HG02642 (cell line): ENCODE measurements around the gene TRERF1.

Experiments
- ATAC-seq: cut with Tn5 transposase; IDR thresholded peaks from one replicate; pipeline ENCODE4 v1.9.1; 2021; ENCODE audit warnings: mild to moderate bottlenecking; ENCODE audit not compliant: unreplicated experiment, poor library complexity

Gene TRERF1

DNA sequence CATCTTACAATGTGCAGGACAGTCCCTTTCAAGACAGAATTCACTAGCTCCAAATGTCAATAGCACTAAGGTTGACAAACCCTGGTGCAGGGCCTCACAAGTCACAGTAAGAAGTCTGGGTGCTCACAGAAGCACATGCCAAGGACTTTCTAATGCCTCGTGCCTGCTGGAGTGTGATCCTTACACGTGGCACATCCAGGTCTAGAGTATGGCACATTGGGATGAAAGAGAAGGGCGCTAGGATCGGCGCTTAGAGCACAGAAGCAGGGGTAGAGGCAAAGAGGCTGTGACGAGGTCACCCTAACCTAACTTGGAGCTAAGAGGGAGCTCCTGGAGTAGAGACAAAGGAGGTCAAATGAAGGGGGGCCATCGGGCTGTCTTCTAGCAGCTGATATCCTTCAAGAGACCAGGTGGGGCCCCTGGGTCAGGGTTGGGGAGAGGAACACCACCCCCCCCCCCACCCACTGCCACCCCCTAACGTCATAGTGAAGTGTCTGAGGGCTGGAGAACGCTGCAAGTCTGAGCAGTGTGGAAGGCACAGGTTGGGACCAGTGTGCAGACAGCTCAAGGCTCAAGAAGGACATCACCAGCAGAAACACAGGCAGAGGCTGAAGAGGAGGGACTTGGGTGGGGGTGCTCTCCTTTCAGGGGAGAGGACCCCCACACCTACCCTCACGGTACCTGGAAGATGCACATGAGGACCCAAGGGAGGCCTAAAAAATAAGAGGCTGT lies 136.3 kb downstream of the TRERF1 start:
- ATAC-seq, result no peak

DNA sequence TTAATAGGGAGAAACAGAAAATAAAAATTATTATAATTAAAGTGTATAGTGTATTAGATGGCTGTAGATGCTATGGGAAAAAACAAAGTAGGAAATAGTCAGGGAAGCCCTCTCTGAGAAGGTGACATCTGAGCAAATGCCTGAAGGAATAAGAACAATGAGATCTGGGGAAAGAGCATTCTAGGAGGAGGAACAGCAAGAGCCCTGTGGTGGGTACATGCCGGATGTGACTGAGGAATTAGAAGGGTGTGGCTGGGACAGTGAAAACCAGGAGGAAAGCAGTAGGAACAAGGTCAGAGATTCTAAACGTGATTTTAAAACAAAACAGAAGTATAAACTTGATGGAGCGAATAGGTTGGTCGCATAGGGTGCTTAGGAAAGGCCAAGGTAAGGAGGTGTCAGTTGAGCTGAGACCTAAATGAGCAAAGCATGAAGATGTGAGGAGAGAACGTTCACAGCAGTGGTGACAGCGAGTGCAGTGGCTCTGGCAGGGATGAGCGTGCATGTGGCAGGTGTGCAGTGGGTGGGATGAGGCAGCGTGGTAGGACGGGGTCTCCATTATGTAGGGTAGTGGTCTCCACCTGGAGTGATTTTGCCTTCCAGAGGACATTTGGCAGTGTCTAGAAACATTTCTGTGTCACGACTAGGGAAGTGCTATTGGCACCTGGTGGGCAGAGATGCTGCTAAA lies 137.0 kb downstream of the TRERF1 start:
- no peak for ATAC-seq

DNA sequence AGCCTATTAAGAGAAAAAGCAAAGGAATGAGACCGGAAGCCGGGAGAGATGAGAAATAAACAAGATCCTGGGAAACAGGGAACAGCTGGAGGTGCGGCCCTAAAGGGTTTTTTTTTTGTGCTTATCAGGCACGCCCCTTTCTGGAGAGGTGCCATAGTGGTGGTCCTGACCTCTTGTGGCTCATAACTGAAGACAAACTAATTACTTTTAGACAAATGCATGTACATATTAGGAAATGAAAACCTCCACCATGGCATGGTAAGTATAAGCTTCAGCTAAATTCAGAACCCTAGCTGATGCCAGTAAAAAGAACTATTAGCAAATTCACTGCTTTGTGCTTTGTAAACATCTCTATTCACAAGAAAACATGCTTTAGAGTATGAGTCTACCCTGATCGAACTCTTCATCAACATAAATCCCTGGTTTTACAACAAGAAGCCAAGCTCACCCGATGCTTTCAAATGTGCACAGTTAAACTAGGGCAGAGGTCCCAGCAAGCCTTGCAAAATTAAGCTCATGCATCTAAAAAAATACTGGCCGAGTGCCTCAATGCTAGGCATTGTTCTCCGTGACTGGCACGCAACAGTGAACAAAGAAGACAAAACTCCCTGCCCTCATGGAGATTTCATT lies 137.7 kb downstream of the TRERF1 start:
- no peak for ATAC-seq

DNA sequence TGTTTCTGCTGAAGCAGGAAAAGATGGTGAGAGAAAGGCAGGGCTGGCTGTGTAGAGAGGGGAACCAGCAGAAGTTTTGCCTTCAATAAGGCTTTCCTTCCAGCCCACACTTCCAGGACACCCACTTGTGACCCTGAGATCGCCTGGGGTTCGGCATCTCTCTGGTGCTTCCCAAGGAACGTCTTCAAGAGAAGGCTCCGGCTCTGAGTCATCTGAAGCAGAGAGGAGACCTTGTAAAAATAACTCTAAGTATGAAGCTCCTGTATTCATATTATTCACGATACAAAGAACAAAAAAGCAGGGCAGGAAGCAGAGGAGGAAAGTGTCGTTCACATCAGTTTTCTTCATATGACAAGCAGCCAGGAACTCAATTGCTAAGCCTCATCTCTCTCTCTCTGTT lies 138.7 kb downstream of the TRERF1 start:
- ATAC-seq, result no peak

DNA sequence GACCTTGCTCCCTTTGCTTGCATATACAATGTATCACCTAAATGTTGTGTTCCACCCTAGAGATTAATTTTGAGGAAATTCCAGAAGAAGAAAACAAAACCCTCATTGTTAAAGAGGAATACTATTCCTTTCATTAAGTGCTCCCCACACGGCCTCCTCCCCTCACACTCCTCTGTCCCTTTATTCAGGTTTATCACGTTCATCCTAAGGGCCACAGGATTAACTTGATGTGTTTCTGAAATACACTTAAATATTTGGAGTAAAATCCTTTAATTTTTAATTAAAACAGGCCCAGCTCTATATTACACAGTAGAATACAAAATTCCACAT lies 144.6 kb downstream of the TRERF1 start:
- ATAC-seq, result no peak

DNA sequence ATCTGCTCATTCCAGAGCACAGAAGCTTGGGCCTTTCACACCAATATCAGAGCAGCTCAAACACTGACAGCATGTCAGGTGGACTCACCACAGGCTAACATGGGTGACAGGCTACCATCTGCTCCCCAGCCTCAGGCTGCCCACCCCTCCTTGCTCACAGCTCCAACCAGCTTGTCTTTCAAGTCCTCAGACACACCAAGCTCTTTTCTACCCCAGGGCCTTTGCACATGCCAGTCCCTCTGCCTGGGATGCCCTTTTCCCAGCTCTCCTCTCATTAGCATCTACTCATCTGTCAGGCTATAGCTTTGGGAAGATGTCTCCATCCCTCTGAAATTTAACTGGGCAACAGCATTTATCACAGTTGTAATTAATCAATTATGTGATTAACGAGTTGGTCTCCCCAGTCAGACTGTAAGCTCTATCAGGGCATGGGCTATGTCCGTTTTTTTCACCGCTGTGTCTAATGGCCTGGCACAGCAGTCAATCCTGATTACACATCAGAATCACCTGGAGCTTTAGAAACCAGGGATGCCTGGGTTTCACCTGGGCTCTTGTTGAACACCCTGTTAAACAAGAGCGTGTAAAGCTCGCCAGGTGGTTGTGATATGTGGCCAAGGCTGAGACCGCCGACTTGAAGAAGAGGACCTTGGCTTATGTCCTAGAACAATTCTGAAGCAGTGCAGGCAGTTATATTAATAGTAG lies 145.1 kb downstream of the TRERF1 start:
- no peak for ATAC-seq

DNA sequence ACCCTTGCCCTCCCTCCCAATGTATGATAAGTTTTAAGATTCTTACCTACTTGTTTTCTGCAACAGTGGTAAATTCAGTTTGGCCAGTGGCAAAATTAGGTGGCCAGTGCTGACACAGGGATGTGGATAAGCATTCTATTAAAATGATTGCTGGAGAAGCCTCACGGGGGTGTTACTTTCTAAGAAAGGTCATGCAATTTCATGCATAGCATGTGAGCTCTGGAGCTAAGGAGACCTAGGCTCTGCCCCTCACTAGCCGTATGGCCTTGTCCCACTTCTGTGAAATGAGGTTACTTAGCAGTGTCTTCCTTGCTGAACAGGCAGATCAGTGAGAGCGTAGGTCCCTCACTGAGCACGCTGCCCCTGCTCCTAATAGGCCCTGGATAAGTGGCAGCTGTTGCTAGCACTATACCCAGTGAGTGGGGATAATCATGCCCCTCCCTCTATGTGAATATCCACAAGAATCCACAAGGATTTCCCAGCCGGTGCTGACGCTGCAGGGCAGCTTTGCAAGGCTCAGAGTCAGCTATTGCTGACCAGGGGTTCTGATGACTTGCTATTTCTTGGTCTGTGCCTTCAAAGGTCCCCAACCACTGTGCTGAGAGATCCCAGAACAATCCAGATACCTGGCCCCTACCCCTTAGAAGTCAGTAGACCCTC lies 147.5 kb downstream of the TRERF1 start:
- ATAC-seq, result no peak

DNA sequence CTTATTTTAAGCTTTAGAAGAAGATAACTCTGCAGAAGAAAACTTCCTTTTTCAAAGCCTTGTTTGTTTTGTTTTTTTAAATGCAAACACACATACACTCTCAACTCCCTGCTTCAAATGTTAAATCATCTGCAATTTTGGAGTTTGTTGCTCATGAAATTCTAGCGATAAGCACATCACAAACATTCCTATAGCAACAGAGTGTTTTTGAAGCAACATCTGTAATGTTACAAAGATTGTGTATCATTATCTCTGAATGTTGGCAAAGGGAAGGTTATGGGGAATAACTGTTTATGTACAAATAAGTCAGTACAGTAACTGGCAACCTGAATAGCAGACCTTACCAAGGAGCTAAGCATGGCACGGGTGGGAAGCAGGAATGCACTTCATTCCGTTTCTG lies 149.3 kb downstream of the TRERF1 start:
- ATAC-seq, result no peak

DNA sequence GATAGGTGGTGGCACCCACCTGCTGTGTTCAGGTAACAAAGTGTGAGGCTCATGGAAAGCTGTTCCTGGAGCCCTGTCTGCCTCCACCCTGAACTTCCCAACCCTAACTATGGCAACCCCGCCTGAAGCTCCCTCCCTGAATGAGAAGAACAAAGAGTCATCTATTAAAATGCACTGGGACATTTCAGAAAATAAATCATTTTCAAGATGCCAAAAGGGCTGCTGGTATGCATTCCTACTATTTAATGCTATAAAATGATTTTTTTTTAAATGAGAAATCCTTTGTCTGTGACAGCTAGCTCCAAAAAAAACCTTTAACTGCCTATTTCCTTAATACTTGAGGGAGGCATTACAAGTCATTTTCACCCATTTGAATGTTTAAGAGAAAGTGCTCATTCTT lies 149.7 kb downstream of the TRERF1 start:
- no peak for ATAC-seq

DNA sequence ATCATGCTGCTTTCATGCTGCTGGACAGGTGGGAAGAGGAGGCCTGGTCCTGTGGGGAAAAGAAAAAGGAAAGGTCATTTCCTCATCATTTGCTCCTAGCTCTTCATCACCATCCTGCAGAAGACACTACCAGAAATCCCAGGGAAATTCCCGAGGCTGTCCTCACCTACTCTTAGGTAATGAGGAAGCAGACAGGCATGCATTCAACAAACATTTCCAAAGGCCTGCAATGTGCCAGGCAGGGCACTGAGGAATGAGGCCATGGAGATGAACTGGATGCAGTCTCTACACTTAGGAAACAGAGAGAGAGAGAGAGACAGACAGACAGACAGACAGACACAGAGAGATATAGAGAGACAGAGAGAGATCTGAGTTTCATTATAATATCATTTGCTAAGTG lies 151.0 kb downstream of the TRERF1 start:
- no peak for ATAC-seq

DNA sequence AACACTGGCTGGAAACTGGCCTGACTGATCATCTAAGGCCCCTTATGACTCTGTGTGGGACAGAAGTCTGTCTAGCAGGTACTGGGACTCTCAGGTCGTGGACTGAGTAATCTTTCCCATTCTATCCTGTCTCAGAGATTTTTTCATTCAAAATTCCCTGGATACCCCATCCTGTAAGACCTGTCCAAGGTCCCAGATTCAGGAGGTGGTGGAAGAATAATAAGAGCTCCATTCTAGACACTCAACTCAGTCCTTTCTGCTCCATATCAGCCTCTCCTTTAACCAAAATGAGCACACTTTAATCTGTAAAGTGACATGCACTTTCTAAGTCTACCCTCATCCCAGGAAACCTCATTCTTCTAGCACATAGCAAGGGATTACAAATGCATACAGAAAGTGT lies 151.5 kb downstream of the TRERF1 start:
- ATAC-seq, result no peak

DNA sequence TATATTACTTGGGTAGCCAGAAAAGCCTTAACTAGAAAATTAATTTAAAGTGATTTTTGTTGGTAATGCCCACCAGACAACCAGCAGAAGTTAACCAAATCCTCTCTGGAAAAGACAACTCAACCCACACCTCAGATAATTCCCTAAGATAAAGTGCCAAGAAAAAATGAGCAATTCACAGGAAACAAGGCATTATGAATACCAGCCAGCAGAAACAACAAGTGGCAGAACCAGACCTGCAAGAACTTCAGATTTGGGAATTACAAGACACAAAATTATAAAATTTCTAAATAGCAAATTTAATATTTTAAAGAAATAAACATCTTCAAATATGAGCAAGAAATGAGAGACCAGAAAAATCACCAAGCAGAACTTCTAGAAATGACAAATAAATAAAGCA lies 154.1 kb downstream of the TRERF1 start:
- no peak for ATAC-seq

DNA sequence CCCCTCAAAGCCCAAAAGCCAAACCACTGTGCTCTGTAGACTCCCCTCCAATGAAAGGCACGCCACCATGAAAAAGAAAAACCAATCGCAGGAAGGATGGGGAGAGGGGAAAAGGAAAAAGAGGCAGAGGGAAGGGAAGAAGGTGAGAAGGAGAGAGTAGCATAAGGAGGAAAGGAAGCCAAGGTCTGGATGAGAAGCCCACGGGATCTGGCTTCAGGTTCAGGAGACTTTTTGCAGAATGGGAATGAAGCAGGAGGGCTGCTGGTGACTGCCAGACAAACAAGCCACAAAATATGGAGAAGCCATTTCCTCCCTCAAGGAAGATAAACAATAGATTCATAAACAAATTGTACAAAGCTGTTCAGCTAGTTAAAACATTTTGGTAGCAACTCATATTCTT lies 155.1 kb downstream of the TRERF1 start:
- no peak for ATAC-seq

DNA sequence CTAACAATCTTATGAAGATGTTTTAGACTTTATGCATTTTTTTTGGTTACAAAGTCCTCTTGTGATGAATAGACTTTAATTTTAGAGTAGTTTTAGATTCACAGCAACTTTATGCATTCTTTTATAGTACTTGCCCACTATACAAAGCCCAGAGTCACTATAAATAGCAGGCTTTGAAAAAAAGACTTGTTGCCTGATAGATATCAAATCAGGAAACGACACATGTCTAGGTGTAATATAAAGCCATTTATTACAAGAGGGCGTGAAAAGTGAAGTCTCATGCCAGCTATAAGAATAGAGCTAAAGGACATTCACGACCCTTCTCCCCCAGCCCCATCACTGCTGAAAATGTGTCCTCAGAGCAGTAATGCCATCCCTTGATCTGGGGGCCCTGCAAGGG lies 156.0 kb downstream of the TRERF1 start:
- no peak for ATAC-seq

DNA sequence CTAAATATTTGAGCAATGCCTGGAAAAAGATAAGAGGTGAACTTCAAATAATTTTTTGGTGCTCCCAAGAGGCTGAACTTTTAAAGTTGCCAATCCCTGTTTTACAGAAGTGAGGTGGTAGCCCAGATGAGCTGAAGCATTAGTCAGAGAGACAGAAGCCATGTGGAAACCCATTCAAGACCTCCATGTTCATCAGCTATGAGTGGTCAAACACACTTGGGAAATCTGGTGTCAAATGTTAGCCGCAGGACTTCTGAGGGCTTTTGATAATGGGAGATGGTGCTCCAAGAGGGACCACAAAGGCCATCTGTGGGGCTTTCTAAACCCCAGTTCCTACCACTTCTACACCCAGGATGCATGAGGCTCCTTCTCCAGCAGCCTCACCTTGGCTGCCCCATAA lies 156.5 kb downstream of the TRERF1 start:
- no peak for ATAC-seq

DNA sequence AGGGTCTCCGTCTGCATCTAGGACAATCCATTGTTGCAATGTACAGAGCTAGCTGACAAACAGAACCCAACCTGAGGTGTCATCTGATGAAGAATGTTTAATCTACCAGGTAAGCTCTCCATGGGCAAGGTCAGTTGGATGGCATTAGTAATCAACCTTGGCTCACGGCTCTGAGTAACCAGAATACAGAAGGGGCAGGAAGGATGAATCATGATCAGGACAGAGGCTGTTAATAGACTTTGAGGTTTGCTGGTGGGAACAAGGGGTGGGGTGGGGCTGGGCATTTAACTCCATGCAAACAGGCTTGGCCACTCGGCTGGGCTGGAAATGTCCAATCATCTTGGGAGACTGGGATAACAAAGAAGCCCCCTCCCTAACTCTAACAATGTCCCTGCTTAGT lies 157.0 kb downstream of the TRERF1 start:
- no peak for ATAC-seq

DNA sequence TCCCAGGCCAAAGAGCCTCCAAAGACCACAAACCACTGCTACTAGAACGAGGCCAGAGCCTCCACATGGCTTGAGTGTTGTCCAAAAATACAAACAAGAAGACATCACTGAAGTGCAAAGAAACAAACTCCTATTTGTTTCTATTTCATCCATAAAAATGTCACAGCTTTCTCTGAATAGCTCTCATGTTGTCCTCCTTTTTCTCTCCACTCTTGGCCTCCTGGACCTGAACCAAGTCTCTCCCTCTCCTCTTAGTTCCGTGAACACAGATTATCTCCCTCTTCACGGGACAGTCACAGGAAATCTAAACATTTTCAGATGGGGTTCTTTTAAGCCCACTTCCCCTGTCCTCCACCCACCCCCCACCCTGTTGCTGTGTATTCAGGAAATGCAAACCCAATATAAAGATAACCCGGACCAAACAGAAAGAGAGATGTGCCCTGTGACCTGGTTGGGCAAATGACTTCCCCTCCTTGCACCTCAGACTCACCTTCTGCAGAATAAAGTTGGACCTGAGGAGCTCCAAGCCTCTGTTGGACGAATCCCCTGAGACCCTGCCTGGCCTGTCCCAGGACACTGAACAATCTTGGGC lies 158.2 kb downstream of the TRERF1 start:
- no peak for ATAC-seq

DNA sequence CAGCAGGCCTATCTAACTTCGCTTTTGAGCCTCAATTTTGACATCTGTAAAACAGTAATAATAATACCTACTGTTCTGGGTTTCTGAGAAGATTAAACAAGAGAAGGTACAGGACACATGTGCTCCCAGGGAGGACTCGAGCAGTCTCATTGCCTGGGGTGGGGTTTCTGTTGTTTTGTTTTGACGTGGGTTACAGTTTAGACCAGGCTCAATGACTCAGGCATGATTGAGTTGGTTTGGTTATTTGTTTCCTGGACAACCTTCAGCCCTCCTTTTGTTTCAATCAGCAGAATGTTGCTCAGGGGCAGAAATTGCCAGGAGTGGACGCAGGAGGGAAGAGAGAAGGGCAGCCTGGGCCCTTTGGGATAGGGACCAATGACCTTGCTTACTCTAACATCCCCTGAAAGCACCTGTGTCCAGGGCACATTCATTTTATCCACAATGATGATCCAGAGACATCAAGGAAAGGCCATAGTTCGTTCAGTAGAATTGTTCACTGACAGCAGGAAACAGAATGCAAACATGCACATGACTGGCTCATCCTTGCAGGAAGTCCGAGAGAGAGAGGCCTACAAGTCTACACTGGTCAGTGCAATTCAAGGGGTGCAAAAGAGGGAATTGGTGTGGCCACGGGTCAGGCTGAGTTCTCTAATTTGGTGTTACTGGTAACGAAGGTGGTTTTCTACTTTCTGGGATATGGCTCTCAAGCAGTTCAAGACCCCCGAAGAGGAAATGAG lies 159.6 kb downstream of the TRERF1 start:
- ATAC-seq, result no peak

DNA sequence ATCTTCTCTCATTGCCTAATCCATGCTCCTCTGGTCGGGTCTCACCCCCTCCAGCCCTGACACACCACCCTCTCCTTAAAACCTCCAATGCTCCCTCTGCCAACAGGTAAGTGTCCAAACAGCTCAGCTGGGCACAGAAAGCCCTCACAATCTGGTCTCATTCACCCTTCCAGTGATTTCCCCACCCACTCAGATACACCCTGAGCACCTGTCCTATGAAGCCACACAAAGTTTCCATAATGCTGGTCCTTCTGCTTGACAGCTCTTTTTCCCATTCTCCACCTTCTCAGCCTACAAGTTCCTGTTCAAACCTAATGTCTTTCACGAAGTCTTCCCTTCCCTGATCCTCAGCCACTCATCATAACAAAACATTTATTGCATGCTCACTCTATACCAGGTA lies 164.0 kb downstream of the TRERF1 start:
- no peak for ATAC-seq

DNA sequence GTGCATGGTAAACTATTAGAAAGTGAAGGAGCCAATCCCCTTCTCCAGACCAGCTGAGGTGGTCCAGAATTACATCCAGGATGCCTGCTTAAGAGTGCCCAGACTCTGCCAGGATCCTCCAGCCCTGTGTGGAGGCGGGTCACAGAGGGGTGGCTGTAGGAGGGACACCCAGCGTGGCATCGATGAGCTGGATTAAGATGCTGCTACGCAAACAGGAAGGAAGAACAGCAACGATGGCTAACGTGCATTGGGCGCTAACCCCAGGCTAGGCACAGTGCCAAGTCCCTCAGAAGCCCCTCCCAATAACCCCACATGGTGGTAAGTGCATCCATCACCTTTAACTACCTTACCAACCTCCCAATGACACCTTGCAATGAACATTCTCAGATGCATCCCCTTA lies 170.2 kb downstream of the TRERF1 start:
- no peak for ATAC-seq
